Glutamatergic neuron (in vitro differentiated cells): Measurements from ENCODE around the gene PTGIS. TPM values are rescaled to one million over a fixed set of nuclear protein-coding genes. Genes with fewer than 3 reads are reported as not detected.

ENCODE experiments used
- DNase-seq: peaks from one replicate; pipeline ENCODE4 v3.0.0; 2022
- H3K27ac Mint-ChIP-seq: one replicate; pipeline ENCODE4 v1.8.0; 2020; ENCODE audit warnings: mild to moderate bottlenecking, mixed read lengths, inconsistent platforms; ENCODE audit not compliant: unreplicated experiment
- H3K27me3 Mint-ChIP-seq: one replicate; pipeline ENCODE4 v1.8.0; 2020; ENCODE audit warnings: mild to moderate bottlenecking, moderate library complexity, mixed read lengths, inconsistent platforms; ENCODE audit not compliant: unreplicated experiment
- H3K36me3 Mint-ChIP-seq: one replicate; pipeline ENCODE4 v1.8.0; 2020; ENCODE audit warnings: mild to moderate bottlenecking, mixed read lengths, inconsistent platforms; ENCODE audit not compliant: unreplicated experiment
- H3K4me1 Mint-ChIP-seq: one replicate; pipeline ENCODE4 v1.8.0; 2020; ENCODE audit warnings: mild to moderate bottlenecking, low read depth, mixed read lengths, inconsistent platforms; ENCODE audit not compliant: unreplicated experiment
- H3K4me3 Mint-ChIP-seq: one replicate; pipeline ENCODE4 v1.8.0; 2020; ENCODE audit warnings: mild to moderate bottlenecking, mixed read lengths, inconsistent platforms; ENCODE audit not compliant: unreplicated experiment
- H3K9me3 Mint-ChIP-seq: one replicate; pipeline ENCODE4 v1.8.0; 2020; ENCODE audit warnings: mild to moderate bottlenecking, moderate library complexity, mixed read lengths, inconsistent platforms; ENCODE audit not compliant: unreplicated experiment
- CTCF ChIP-seq: fragments of 200-600 bp; sonication (generic); IDR thresholded peaks from one replicate; pipeline ENCODE4 v1.5.0; 2021; ENCODE audit not compliant: partially characterized antibody, unreplicated experiment
- total RNA-seq: library from RNA; stranded (reverse); fragmentation: NEBNext Ultra II Directional; extraction: Animal tissue kit (Norgen Biotek cat#: 25700); gene quantifications from one replicate; pipeline ENCODE4 v1.2.1, GENCODE V29; 2021; ENCODE audit not compliant: unreplicated experiment

Gene PTGIS
- total RNA-seq, 1 donor from 2014 or later: 0.12 TPM

DNA sequence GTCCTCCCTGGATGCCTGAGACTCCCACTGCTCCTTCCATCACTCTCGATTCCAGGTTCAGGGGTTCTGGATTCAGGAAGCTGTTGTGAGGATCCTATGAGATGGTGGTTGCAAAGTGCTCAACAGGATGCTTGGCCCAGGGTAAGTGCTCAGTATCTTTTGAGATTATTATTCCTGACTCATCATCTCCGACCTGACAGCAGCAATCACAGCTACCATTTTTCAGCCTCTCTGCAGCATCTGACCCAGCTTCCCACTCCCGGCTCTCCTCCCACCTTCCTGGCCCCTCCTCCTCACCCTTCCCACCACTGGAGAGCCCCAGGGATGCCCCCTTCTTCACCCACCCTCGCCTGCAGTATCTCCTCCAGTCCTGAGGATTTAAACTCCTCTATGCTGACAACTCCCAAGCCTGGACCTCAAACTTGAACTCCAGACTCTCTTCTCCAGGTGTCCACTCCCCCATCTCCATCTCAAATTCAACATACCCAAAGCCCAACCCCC, 48.7 kb downstream of the PTGIS start:
- Mint-ChIP-seq H3K4me3 (no peak overlapping the region), H3K9me3 (peaks cover 12% of the 10 kb centered on the region), H3K36me3 (peaks cover 7% of the 10 kb centered on the region), H3K27ac (no peak overlapping the region), H3K27me3 (peaks cover 12% of the 10 kb centered on the region), H3K4me1 (peaks cover 4% of the 10 kb centered on the region)
- no peak for DNase-seq
- TF ChIP-seq CTCF: no peak

DNA sequence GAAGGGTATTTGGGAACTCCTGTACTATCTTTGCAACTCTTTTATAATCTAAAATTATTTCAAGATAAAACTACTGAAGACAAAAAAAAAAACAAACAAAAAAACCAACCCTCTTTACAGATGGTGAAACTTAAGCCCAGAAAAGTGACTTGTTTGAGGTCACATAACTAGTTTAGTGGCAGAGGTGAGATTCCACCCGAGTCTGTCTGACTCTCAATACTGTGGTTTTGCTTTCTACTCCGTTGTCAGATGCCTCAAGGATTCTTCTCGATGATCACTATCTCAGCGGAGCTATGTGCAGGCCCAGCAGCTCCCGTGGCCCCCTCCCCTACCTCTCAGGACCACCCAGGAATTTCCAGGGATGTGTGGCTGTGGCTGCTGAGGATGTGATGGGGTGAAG, 49.4 kb downstream of the PTGIS start:
- DNase-seq: no peak
- Mint-ChIP-seq H3K4me1 (peaks cover 4% of the 10 kb centered on the region), H3K27ac (no peak overlapping the region), H3K36me3 (peaks cover 7% of the 10 kb centered on the region), H3K27me3 (peaks cover 12% of the 10 kb centered on the region), H3K9me3 (peaks cover 10% of the 10 kb centered on the region), H3K4me3 (no peak overlapping the region)
- no peak for TF ChIP-seq CTCF

GRCh38 chr20:49517805-49518100, 50.2 kb downstream of the PTGIS start:
- no peak overlapping the region for H3K4me3 Mint-ChIP-seq
- no peak for DNase-seq
- H3K27me3 Mint-ChIP-seq: peaks cover 12% of the 10 kb centered on the region
- peaks cover 4% of the 10 kb centered on the region for H3K4me1 Mint-ChIP-seq
- H3K27ac Mint-ChIP-seq: peak overlapping the region; percentile 44
- H3K9me3 Mint-ChIP-seq: peaks cover 10% of the 10 kb centered on the region
- H3K36me3 Mint-ChIP-seq: peaks cover 7% of the 10 kb centered on the region
- TF ChIP-seq CTCF: no peak

GRCh38 chr20:49516916-49517804, 50.8 kb downstream of the PTGIS start:
- peaks cover 4% of the 10 kb centered on the region for H3K4me1 Mint-ChIP-seq
- H3K36me3 Mint-ChIP-seq: peaks cover 3% of the 10 kb centered on the region
- H3K27ac Mint-ChIP-seq: peak overlapping the region; percentile 44
- DNase-seq: no peak
- H3K4me3 Mint-ChIP-seq: peak overlapping the region; percentile 23
- peaks cover 8% of the 10 kb centered on the region for H3K9me3 Mint-ChIP-seq
- H3K27me3 Mint-ChIP-seq: peaks cover 12% of the 10 kb centered on the region
- TF ChIP-seq CTCF: no peak

GRCh38 chr20:49515586-49515985, 52.4 kb downstream of the PTGIS start:
- no peaks in the 10 kb centered on the region for H3K36me3 Mint-ChIP-seq
- TF ChIP-seq CTCF: no peak
- peaks cover 8% of the 10 kb centered on the region for H3K9me3 Mint-ChIP-seq
- no peak overlapping the region for H3K4me3 Mint-ChIP-seq
- peaks cover 4% of the 10 kb centered on the region for H3K4me1 Mint-ChIP-seq
- no peak overlapping the region for H3K27ac Mint-ChIP-seq
- peaks cover 6% of the 10 kb centered on the region for H3K27me3 Mint-ChIP-seq
- no peak for DNase-seq
